H1 (cell line): ENCODE measurements around the gene NAA20. TPM values are rescaled to one million over a fixed set of nuclear protein-coding genes. Genes with fewer than 3 reads are reported as not detected.

Experiments used
- CTCF ChIA-PET: fragments of 300-600 bp; sonication (Branson Sonifier 250); formaldehyde crosslinking; loops from one replicate; lab custom pipeline; 2021; ENCODE audit not compliant: partially characterized antibody; lab: Charles Lee
- POLR2A ChIA-PET: fragments of 300-600 bp; sonication (Branson Sonifier 250); formaldehyde crosslinking; loops from one replicate; lab custom pipeline; 2021; ENCODE audit warnings: inconsistent platforms; ENCODE audit not compliant: partially characterized antibody; lab: Charles Lee
- DNase-seq, 2 experiments: peaks; one replicate each; pipeline versions ENCODE4 v3.0.0 to v3.0.0-alpha.2; 2010 to 2022; ENCODE audit warnings: low spot score in 2 of 2, low read depth in 1 of 2, mixed read lengths in 1 of 2
- FAIRE-seq: peaks from 2 replicates; lab custom pipeline; 2011; peaks lifted over from hg19 to GRCh38; lab: Jason Lieb, UNC
- H2AFZ ChIP-seq: 2 replicates; pipeline ENCODE4 v1.8.1; 2012; ENCODE audit warnings: low read length, inconsistent platforms
- H2AK5ac ChIP-seq: 2 replicates; pipeline ENCODE4 v1.6.1; 2013; ENCODE audit warnings: low read depth, low read length
- H2BK120ac ChIP-seq: replicated peaks from 2 replicates; pipeline ENCODE3; 2013; ENCODE audit warnings: low read depth, low read length, inconsistent platforms
- H2BK12ac ChIP-seq: 2 replicates; pipeline ENCODE4 v1.6.1; 2013; ENCODE audit warnings: low read depth, low read length
- H2BK15ac ChIP-seq: 2 replicates; pipeline ENCODE4 v1.6.1; 2013; ENCODE audit warnings: low read length
- H2BK20ac ChIP-seq: 2 replicates; pipeline ENCODE4 v1.6.1; 2013; ENCODE audit warnings: low read length
- H2BK5ac ChIP-seq: 2 replicates; pipeline ENCODE4 v1.6.1; 2013; ENCODE audit warnings: low read depth, low read length
- H3K14ac ChIP-seq: 2 replicates; pipeline ENCODE4 v1.6.1; 2013; ENCODE audit warnings: inconsistent platforms; ENCODE audit not compliant: insufficient read length
- H3K18ac ChIP-seq: 2 replicates; pipeline ENCODE4 v1.6.1; 2013; ENCODE audit warnings: low read length; ENCODE audit errors: extremely low read depth
- H3K23ac ChIP-seq: 2 replicates; pipeline ENCODE4 v1.6.1; 2013; ENCODE audit warnings: inconsistent platforms; ENCODE audit not compliant: insufficient read length
- H3K23me2 ChIP-seq: 2 replicates; pipeline ENCODE4 v1.6.1; 2013; ENCODE audit warnings: low read depth, low read length
- H3K27ac ChIP-seq: 2 replicates; pipeline ENCODE4 v1.6.1; 2011; ENCODE audit warnings: low read depth, low read length, inconsistent platforms
- H3K27me3 ChIP-seq, 4 experiments: replicated peaks in 1 of 4; 1 replicate in 1 of 4; 2 replicates in 3 of 4; pipeline versions ENCODE4 v1.6.1 to v1.8.1; 2011 to 2013; ENCODE audit warnings: low read length in 3 of 4, mild to moderate bottlenecking in 3 of 4, inconsistent platforms in 2 of 4, mixed read lengths in 2 of 4, moderate library complexity in 1 of 4; ENCODE audit not compliant: control insufficient read depth in 3 of 4, insufficient read depth in 3 of 4; ENCODE audit errors: extremely low read depth in 1 of 4
- H3K36me3 ChIP-seq, 4 experiments: 2 replicates each; pipeline versions ENCODE4 v1.6.1 to v1.8.1; 2011 to 2013; ENCODE audit warnings: mild to moderate bottlenecking in 4 of 4, low read length in 3 of 4, moderate library complexity in 2 of 4, control low read depth in 1 of 4, inconsistent platforms in 1 of 4; ENCODE audit not compliant: insufficient read depth in 4 of 4, control insufficient read depth in 2 of 4
- H3K4ac ChIP-seq: replicated peaks from 2 replicates; pipeline ENCODE3; 2013; ENCODE audit warnings: low read length, low read depth, mixed read lengths, inconsistent platforms; ENCODE audit not compliant: insufficient read length
- H3K4me1 ChIP-seq, 4 experiments: replicated peaks in 1 of 4; 1 replicate in 1 of 4; 2 replicates in 3 of 4; pipeline versions ENCODE4 v1.6.1 to v1.8.1; 2011 to 2013; ENCODE audit warnings: low read length in 3 of 4, inconsistent platforms in 2 of 4, mixed read lengths in 1 of 4; ENCODE audit not compliant: insufficient read depth in 4 of 4, control insufficient read depth in 3 of 4
- H3K4me2 ChIP-seq, 2 experiments: 2 replicates each; pipeline versions ENCODE4 v1.6.1 to v1.8.1; 2011 to 2013; ENCODE audit warnings: low read depth in 2 of 2, low read length in 2 of 2, control low read depth in 1 of 2, inconsistent platforms in 1 of 2, mild to moderate bottlenecking in 1 of 2; ENCODE audit not compliant: insufficient read depth in 1 of 2
- H3K4me3 ChIP-seq, 4 experiments: fragments of 200-600, 300-600 bp in 1 of 4; sonication (generic), shearing (Covaris generic), sonication (Bioruptor Twin) in 1 of 4; 2 replicates each; pipeline versions ENCODE4 v1.5.1 to v1.8.1; 2011 to 2016; ENCODE audit warnings: low read length in 4 of 4, low read depth in 3 of 4, control low read depth in 2 of 4, inconsistent platforms in 2 of 4, mild to moderate bottlenecking in 2 of 4, mixed read lengths in 1 of 4, moderate library complexity in 1 of 4; ENCODE audit not compliant: insufficient read depth in 2 of 4; ENCODE audit errors: extremely low read depth in 1 of 4
- H3K56ac ChIP-seq: replicated peaks from 2 replicates; pipeline ENCODE3; 2013; ENCODE audit warnings: low read depth, mild to moderate bottlenecking, mixed read lengths, low read length, inconsistent platforms; ENCODE audit not compliant: insufficient read length
- H3K79me1 ChIP-seq: 2 replicates; pipeline ENCODE4 v1.6.1; 2013; ENCODE audit warnings: low read depth, low read length, control low read depth
- H3K79me2 ChIP-seq, 2 experiments: 2 replicates each; pipeline versions ENCODE4 v1.6.1 to v1.8.1; 2012 to 2013; ENCODE audit warnings: low read length in 2 of 2, mild to moderate bottlenecking in 2 of 2, inconsistent platforms in 1 of 2; ENCODE audit not compliant: insufficient read depth in 2 of 2, control insufficient read depth in 1 of 2
- H3K9ac ChIP-seq, 4 experiments: replicated peaks in 1 of 4; 1 replicate in 1 of 4; 2 replicates in 3 of 4; pipeline versions ENCODE4 v1.6.1 to v1.8.1; 2011 to 2013; ENCODE audit warnings: low read depth in 3 of 4, low read length in 3 of 4, control low read depth in 2 of 4, mild to moderate bottlenecking in 2 of 4, moderate library complexity in 2 of 4, inconsistent platforms in 1 of 4; ENCODE audit errors: extremely low read depth in 1 of 4
- H3K9me3 ChIP-seq, 2 experiments: 2 replicates each; pipeline versions ENCODE4 v1.6.1 to v1.8.1; 2012 to 2013; ENCODE audit warnings: mild to moderate bottlenecking in 2 of 2, moderate library complexity in 2 of 2, control low read depth in 1 of 2, inconsistent platforms in 1 of 2, low read depth in 1 of 2, low read length in 1 of 2, mixed read lengths in 1 of 2; ENCODE audit not compliant: insufficient read depth in 2 of 2
- H4K20me1 ChIP-seq, 2 experiments: replicated peaks in 1 of 2; 2 replicates each; pipeline versions ENCODE3 to v1.8.1; 2011 to 2013; ENCODE audit warnings: inconsistent platforms in 2 of 2, low read length in 2 of 2, mild to moderate bottlenecking in 1 of 2; ENCODE audit not compliant: insufficient read depth in 2 of 2, control insufficient read depth in 1 of 2
- H4K5ac ChIP-seq: 2 replicates; pipeline ENCODE4 v1.6.1; 2013; ENCODE audit warnings: low read length, low read depth, mixed read lengths, inconsistent platforms; ENCODE audit not compliant: insufficient read length
- H4K8ac ChIP-seq: 2 replicates; pipeline ENCODE4 v1.8.0; 2013; ENCODE audit warnings: mild to moderate bottlenecking, moderate library complexity, low read length, inconsistent platforms; ENCODE audit not compliant: insufficient read depth; ENCODE audit errors: extremely low read depth
- H4K91ac ChIP-seq: replicated peaks from 2 replicates; pipeline ENCODE3; 2013; ENCODE audit warnings: low read length, mixed read lengths, inconsistent platforms; ENCODE audit not compliant: insufficient read length
- ASH2L ChIP-seq: fragments of 200-600, 300-600 bp; sonication (generic); IDR thresholded peaks from one replicate; pipeline ENCODE4 v1.7.1; 2017; ENCODE audit warnings: low read length
- CEBPB ChIP-seq: IDR thresholded peaks from 2 replicates; pipeline ENCODE4 v1.6.1; 2012; ENCODE audit warnings: low read depth, low read length
- CTBP2 ChIP-seq: IDR thresholded peaks from 2 replicates; pipeline ENCODE4 v1.7.0; 2011; ENCODE audit warnings: borderline replicate concordance, mild to moderate bottlenecking, moderate library complexity, mixed read lengths, low read length; ENCODE audit not compliant: insufficient read depth, insufficient read length
- FOSL1 ChIP-seq: IDR thresholded peaks from 2 replicates; pipeline ENCODE4 v1.6.1; 2011; ENCODE audit warnings: mild to moderate bottlenecking, low read depth, low read length, moderate library complexity; ENCODE audit not compliant: insufficient read depth
- HDAC2 ChIP-seq, 2 experiments: fragments of 300-600 bp in 1 of 2; sonication (generic) in 1 of 2; IDR thresholded peaks; 2 replicates each; pipeline ENCODE4 v1.6.1; 2011 to 2012; ENCODE audit warnings: low read depth in 2 of 2, low read length in 2 of 2, mild to moderate bottlenecking in 2 of 2, moderate library complexity in 2 of 2, borderline replicate concordance in 1 of 2, inconsistent platforms in 1 of 2
- JUND ChIP-seq: IDR thresholded peaks from 2 replicates; pipeline ENCODE4 v1.6.1; 2011; ENCODE audit warnings: mild to moderate bottlenecking, improper control_type of control experiment, low read length
- MAX ChIP-seq: IDR thresholded peaks from 2 replicates; pipeline ENCODE4 v1.6.1; 2012; ENCODE audit warnings: inconsistent platforms
- POLR2A ChIP-seq, 2 experiments: IDR thresholded peaks; 1 replicate in 1 of 2; 2 replicates in 1 of 2; pipeline ENCODE4 v1.6.1; 2011; ENCODE audit warnings: low read depth in 2 of 2, low read length in 2 of 2, mild to moderate bottlenecking in 2 of 2; ENCODE audit errors: control extremely low read depth in 1 of 2
- SP1 ChIP-seq: IDR thresholded peaks from 2 replicates; pipeline ENCODE4 v1.6.1; 2011; ENCODE audit warnings: low read depth, low read length
- TCF12 ChIP-seq: IDR thresholded peaks from 2 replicates; pipeline ENCODE4 v1.6.1; 2011; ENCODE audit warnings: low read depth, mild to moderate bottlenecking, low read length
- WGBS, 2 experiments: shearing (Covaris generic) in 1 of 2; methylation state at CpG; one replicate each; pipeline versions ENCODE4 v1.1.6 to v1.1.7; 2013 to 2015; ENCODE audit warnings: low lambda C conversion rate in 2 of 2, mixed read lengths in 2 of 2, inconsistent platforms in 1 of 2, low coverage in 1 of 2, missing lambda C conversion rate in 1 of 2; ENCODE audit not compliant: insufficient replicate concordance in 2 of 2, insufficient coverage in 1 of 2, insufficient read length in 1 of 2; ENCODE audit errors: extremely low coverage in 1 of 2, missing lambda C conversion rate in 1 of 2; 5-methylcytosine and 5-hydroxymethylcytosine counted together
- polyA plus RNA-seq, 7 experiments: library from polyadenylated mRNA; depleted of rRNA in 3 of 7; stranded (reverse) in 5 of 7; unstranded in 2 of 7; fragments of >200 nt in 5 of 7; fragments of 200-250 nt in 2 of 7; gene quantifications; 1 replicate in 5 of 7; 2 replicates in 1 of 7; 4 replicates in 1 of 7; pipeline versions ENCODE4 v1.2.1 to v1.2.3, GENCODE V29; 2011 to 2013; ENCODE audit warnings: missing spikeins in 2 of 7, mixed read lengths in 2 of 7
- total RNA-seq: library from RNA; stranded (reverse); fragmentation: NEBNext Ultra II Directional; extraction: Animal tissue kit (Norgen Biotek cat#: 25700); gene quantifications from 2 replicates; pipeline ENCODE4 v1.2.1, GENCODE V29; 2021

The NAA20 gene
- total and polyA plus RNA-seq, 2 of the 8 experiments (the other 6 are each of a cell fraction or from before 2014, with no cell fraction given): 21.9 to 41.1 TPM

- FAIRE-seq: no peak
- Histone ChIP-seq H3K4me1 (peaks cover 5 to 8% (median 5%) of the 10 kb centered on the region in 4 experiments; a peak in 4 of 7 replicates), H3K27me3 (no peaks in the 10 kb centered on the region)
These were observed 60.9 kb downstream of the NAA20 start for GRCh38 chr20:20078041-20078440.

More at GRCh38 chr20:20078041-20078440, 60.9 kb downstream of the NAA20 start:
- no peak overlapping the region for H2BK120ac ChIP-seq
- H2BK15ac ChIP-seq: no peak overlapping the region
- H2AFZ ChIP-seq: no peak overlapping the region
- 82% methylated on average over 4 of the region's 4 CpGs; no CpG with 5 or more reads in 1 of the 2 experiments for WGBS, 2 experiments
- no peak overlapping the region for H2BK5ac ChIP-seq
- no peaks in the 10 kb centered on the region; the same call in 1 of the 2 replicates for H3K23me2 ChIP-seq
- no peaks in the 10 kb centered on the region for H3K79me2 ChIP-seq
- no peak for TF ChIP-seq CEBPB
- peak; percentile 35 for TF ChIP-seq ASH2L
- TF ChIP-seq POLR2A (IDR thresholded peaks at IDR 0.05; ENCODE audit: control extremely low read depth in 1 of 2, low read depth in 2 of 2, low read length in 2 of 2): no peak
- TF ChIP-seq SP1: peak; percentile 37; the same call in 1 of the 2 replicates
- TF ChIP-seq HDAC2 (IDR thresholded peaks at IDR 0.05; ENCODE audit: borderline replicate concordance in 1 of 2, low read depth in 2 of 2, low read length in 2 of 2): no peak
- TF ChIP-seq FOSL1: no peak
- no peak for TF ChIP-seq JUND
- no peak for TF ChIP-seq MAX
- TF ChIP-seq CTBP2: no peak
- TF ChIP-seq TCF12: no peak
- TF ChIP-seq, all 59 proteins: peak for 2
- Histone ChIP-seq H3K79me1 (no peaks in the 10 kb centered on the region), H4K5ac (no peak overlapping the region), H4K8ac (no peak overlapping the region), H2AK5ac (no peak overlapping the region), H3K4ac (no peak overlapping the region), H2BK12ac (no peak overlapping the region), H4K20me1 (no peaks in the 10 kb centered on the region), H3K23ac (no peak overlapping the region), H2BK20ac (no peak overlapping the region), H3K36me3 (no peaks in the 10 kb centered on the region), H3K4me2 (peak overlapping the region; percentile 10 to 53; a peak in 3 of 4 replicates), H4K91ac (no peak overlapping the region), H3K56ac (no peak overlapping the region), H3K9me3 (no peaks in the 10 kb centered on the region), H3K18ac (no peak overlapping the region), H3K27ac (no peak overlapping the region), H3K4me3 (no peak overlapping the region; a peak in 1 of 8 replicates), H3K9ac (no peak overlapping the region), H3K14ac (no peak overlapping the region)
- CTCF ChIA-PET: no interaction called here
- no peak for DNase-seq
- POLR2A ChIA-PET: no interaction called here
